Measurements from ENCODE around the gene SFMBT2.

DNA sequence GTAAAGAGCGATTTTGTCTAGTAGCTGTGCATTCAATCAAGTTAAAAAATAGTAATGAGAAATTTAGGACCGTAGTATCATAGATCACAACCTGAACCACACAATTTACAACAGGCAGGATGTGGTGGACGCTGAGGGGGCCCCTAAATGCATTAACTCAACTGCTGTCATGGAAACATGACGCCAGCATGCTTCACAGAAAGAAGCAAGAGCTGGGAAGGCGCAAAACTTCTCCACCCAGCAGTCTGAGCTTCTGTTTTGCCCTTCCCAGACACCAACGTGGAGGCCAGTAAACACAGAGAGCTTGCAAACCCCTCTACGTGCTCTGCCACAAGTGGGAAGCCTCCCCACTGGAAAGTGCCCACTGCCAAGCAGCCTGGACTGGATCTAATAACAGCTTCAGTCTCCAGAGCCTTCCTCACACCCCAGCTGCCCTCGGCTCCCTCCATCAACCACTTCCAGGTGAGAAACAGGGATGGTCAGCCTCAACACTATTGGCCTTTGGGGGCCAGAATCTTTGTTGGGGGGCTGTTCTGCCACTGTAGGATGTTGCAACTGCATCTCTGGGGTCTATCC is 151.8 kb downstream of the SFMBT2 start:
- TF ChIP-seq, protein P1, sequence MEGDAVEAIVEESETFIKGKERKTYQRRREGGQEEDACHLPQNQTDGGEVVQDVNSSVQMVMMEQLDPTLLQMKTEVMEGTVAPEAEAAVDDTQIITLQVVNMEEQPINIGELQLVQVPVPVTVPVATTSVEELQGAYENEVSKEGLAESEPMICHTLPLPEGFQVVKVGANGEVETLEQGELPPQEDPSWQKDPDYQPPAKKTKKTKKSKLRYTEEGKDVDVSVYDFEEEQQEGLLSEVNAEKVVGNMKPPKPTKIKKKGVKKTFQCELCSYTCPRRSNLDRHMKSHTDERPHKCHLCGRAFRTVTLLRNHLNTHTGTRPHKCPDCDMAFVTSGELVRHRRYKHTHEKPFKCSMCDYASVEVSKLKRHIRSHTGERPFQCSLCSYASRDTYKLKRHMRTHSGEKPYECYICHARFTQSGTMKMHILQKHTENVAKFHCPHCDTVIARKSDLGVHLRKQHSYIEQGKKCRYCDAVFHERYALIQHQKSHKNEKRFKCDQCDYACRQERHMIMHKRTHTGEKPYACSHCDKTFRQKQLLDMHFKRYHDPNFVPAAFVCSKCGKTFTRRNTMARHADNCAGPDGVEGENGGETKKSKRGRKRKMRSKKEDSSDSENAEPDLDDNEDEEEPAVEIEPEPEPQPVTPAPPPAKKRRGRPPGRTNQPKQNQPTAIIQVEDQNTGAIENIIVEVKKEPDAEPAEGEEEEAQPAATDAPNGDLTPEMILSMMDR (IDR thresholded peaks at IDR 0.05), result no peak
- TF ChIP-seq, protein P2, sequence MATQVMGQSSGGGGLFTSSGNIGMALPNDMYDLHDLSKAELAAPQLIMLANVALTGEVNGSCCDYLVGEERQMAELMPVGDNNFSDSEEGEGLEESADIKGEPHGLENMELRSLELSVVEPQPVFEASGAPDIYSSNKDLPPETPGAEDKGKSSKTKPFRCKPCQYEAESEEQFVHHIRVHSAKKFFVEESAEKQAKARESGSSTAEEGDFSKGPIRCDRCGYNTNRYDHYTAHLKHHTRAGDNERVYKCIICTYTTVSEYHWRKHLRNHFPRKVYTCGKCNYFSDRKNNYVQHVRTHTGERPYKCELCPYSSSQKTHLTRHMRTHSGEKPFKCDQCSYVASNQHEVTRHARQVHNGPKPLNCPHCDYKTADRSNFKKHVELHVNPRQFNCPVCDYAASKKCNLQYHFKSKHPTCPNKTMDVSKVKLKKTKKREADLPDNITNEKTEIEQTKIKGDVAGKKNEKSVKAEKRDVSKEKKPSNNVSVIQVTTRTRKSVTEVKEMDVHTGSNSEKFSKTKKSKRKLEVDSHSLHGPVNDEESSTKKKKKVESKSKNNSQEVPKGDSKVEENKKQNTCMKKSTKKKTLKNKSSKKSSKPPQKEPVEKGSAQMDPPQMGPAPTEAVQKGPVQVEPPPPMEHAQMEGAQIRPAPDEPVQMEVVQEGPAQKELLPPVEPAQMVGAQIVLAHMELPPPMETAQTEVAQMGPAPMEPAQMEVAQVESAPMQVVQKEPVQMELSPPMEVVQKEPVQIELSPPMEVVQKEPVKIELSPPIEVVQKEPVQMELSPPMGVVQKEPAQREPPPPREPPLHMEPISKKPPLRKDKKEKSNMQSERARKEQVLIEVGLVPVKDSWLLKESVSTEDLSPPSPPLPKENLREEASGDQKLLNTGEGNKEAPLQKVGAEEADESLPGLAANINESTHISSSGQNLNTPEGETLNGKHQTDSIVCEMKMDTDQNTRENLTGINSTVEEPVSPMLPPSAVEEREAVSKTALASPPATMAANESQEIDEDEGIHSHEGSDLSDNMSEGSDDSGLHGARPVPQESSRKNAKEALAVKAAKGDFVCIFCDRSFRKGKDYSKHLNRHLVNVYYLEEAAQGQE (IDR thresholded peaks at IDR 0.05; ENCODE audit: insufficient read depth in 1 of 2, low read depth in 2 of 2, low read length in 1 of 2), result no peak
- TF ChIP-seq POLR2AphosphoS5 (IDR thresholded peaks at IDR 0.05; ENCODE audit: low read depth, low read length), result no peak
- TF ChIP-seq SIN3A (IDR thresholded peaks at IDR 0.05; ENCODE audit: borderline replicate concordance, insufficient read depth, low read depth, low read length), result no peak
- TF ChIP-seq TCF7L2 (IDR thresholded peaks at IDR 0.05; ENCODE audit: low read depth, low read length), result no peak

Data from Panc1 (cell line).